HG02588 (cell line): ENCODE measurements around the gene FEM1C.

ENCODE experiments used
- ATAC-seq: cut with Tn5 transposase; IDR thresholded peaks from one replicate; pipeline ENCODE4 v1.9.1; 2021; ENCODE audit warnings: mild to moderate bottlenecking, moderate library complexity; ENCODE audit not compliant: unreplicated experiment

FEM1C gene

GRCh38 chr5:115524199-115524847 is 20.3 kb downstream of the FEM1C start:
- ATAC-seq: no peak

DNA sequence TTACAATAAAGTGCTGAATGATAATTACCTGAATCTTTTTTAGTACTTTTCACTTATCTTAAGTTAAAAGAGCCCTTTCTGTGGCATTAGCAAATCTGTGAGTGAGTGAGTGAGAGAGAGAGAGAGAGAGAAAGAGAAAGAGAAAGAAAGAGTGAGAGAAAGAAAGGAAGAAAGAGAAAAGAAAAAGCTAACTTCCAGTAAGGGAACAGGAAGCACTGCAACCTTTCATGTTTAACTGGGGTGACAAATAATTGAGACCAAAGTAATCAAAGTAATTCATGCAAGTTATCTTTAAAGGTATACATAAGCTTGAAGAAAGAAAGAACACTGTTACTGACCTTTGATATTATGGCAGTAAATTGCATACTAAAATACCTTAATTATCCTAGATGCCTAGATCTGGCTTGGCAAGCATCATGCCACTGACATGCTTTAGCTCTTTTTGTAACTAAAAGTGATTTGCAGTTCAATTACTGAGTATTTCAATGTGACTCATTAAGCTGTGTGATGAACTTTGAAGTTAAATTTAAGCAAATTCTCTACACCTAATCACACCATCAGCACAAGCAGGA is 21.7 kb downstream of the FEM1C start:
- ATAC-seq: no peak

DNA sequence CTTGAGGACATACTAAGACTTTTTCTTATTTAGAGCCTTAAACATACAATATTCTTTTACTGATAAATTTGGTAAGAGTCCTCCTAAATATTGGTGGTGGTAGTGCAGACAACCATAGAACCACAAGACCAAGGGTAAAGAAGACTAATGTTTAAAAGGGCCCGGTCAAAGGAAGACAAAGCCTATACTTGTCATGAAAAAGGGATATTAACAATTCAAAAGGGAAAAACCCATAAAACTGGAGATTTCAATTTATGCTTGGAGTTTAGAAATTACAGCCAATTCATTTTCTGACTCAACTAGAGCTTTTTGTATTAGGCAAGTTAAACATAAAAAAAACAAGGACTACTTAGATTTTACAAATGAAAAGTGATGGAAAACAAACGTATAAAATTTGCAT is 24.4 kb downstream of the FEM1C start:
- no peak for ATAC-seq

DNA sequence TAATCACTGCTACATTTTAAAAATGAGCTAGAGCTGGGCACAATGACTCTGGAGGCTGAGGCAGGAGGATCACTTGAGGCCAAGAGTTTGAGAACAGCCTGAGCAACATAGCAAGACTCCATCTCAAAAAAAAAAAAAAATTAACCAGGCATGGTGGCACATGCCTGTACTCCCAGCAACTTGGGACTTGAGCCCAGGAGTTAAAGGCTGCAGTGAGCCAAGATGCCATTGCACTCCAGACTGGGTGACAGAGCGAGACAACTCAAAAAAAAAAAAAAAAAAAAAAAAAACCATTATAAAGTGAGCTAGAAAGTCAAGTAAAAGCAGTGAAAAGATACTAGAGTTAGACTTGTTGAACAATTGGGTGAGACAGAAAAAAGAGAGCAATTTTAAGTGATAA is 28.2 kb downstream of the FEM1C start:
- ATAC-seq: no peak

DNA sequence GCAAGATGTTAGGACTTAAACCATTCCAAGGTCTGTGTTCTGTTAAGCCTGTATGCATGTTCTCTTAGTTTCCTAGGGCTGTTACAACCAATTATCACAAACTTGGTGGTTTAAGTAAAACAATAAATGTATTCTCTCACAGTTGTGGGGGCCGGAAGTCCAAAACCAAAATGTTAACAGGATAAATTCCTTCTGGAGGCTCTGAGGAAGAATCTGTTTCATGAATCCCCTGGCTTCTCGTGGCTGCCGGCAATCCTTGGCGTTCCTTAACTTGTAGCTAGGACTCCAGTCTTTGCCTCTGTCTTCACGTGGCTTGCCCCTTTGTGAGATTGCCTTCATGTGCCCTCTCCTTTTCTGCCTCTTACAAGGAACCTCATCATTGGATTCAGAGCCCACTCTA is 30.4 kb downstream of the FEM1C start:
- ATAC-seq: no peak

- no peak for ATAC-seq
Measured at GRCh38 chr5:115511632-115512031, 32.9 kb downstream of the FEM1C start.

DNA sequence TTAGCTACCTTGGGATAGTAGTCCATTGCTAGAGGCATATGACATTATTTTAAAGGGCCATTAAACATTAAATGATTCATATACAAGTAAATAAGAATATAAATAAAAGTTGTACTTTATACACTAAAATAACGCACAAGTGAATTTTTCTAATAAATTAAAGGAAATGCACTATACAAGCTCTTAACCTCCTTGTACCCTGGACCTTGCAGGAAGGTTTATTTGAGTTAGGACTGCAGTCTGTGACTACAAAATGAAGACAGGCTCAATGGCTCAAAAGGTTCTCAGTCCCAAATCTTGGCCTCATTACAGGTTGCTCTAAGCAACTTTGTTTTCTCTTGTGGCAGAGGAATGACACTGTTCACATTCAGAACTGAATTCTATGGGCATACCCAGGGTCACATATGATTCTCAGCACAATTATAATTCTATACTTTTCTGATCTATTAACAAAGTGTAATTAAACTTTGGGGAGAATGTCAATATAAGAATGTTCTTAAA is 34.4 kb downstream of the FEM1C start:
- no peak for ATAC-seq

DNA sequence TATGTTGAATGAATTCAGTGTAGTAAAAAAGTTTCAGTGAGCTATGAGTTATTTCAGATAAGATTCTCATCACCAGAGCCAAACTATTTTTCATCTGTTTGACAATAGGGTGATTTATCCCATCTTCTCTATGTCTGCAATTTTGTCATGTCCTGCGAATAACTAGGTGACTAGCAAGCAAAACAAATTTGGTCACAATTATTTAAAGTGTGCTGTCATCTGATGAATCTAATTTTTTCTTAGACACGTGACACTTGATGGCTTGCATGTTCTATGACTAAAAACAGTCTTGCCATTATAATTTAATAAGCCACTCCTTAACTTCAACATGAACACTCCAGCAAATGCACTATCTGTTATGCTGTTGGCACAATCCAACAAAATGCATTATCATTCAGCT is 35.0 kb downstream of the FEM1C start:
- no peak for ATAC-seq

- ATAC-seq: no peak
Measured at GRCh38 chr5:115507681-115508080, 36.9 kb downstream of the FEM1C start.

DNA sequence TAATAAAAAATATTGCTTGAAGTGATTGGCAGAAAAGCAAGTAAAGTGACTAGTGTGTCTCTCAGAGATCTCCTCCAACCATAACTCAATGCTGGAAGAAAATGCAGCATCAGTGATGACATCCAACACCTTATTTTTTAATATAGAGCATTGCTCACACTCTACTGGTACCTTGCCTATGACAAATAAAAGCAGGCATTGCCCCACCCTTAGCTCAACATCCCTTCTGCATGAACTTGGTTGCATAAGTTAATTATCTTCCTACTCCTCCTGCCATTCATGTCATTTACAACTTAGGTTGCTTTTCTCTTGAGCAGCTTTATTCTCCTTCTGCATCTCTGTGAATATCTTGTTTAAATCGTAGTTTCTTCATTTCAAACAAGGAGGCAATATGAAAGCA is 41.2 kb downstream of the FEM1C start:
- ATAC-seq: no peak

GRCh38 chr5:115501464-115502210 is 42.9 kb downstream of the FEM1C start:
- no peak for ATAC-seq

DNA sequence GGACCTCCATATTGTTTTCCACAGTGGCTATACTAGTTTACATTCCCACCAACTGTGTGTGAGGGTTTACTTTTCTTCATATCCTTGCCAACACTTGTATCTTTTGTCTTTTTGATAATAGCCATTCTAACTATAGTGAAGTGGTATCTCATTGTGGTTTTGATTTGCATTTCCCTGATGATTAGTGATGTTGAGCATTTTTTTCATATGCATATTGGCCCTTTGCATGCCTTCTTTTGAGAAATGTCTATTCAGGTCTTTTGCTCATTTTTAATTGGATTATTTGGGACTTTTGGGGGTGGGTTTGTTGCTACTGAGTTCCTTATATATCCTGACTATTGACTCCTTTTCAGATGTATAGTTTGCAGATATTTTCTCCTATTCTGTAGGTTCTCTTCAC is 44.4 kb downstream of the FEM1C start:
- ATAC-seq: no peak

GRCh38 chr5:115496936-115497576 is 47.5 kb downstream of the FEM1C start:
- ATAC-seq: no peak

- ATAC-seq: peak; percentile 65
Measured at GRCh38 chr5:115494570-115495289, 49.8 kb downstream of the FEM1C start.

DNA sequence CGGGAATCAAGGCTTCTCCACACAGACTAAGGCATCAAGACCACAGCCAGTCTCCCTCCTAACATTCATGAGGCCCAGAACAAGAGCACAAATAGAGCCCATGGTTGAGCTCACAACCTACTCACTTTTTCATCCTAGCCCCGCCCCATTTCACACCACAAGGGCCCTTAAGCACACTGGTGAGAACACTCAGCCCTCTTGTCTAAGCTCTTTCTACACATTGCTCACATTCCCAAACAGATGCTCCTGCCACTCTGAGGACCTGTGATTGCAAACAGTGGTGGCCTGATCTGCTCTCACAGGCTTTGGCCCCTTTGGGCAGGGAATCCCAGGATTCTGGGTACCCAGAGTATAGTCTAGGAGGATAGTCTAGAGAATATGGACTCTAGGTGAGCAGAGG is 54.0 kb downstream of the FEM1C start:
- ATAC-seq: no peak

- no peak for ATAC-seq
Measured at GRCh38 chr5:115489733-115490132, 54.8 kb downstream of the FEM1C start.

DNA sequence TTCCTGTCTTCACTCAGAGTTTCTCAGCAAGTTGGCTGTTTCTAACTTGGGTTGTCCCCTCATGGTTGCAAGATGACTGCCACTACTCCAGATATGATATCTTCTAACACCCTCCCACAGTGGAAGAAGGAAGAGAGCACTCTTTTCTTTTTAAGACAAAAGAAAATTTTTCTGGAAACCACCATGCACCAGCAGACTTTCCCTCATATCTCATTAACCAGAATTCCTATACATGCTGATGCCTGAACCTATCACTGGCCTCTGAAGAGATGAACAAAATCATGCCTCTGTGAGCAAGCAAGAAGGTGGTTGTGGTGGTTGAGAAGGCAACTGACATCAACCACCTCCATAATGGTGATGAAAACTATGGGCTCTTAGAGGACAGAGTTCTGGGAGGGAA is 56.8 kb downstream of the FEM1C start:
- ATAC-seq: peak; percentile 76

- ATAC-seq: peak; percentile 4
Measured at GRCh38 chr5:115487168-115487567, 57.4 kb downstream of the FEM1C start.

DNA sequence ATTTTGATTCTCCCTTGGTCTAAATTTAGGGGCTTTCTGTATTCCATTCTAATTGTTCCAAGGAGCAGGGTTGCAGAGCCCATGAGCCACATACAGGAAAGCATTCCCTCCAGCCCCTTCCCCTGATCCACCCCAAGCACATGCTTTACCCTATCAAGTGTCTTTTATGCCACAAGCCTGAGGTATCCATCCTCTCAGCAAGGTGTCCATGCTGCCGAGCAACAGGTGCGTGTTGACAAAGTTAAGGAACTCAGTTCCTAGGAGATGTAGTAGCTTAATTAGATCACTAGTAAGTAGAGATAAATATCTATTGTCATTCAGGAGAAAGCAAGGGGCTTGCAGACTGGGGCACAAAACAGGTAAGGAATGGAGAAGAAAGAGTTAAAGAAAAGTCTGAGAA is 57.8 kb downstream of the FEM1C start:
- ATAC-seq: no peak

DNA sequence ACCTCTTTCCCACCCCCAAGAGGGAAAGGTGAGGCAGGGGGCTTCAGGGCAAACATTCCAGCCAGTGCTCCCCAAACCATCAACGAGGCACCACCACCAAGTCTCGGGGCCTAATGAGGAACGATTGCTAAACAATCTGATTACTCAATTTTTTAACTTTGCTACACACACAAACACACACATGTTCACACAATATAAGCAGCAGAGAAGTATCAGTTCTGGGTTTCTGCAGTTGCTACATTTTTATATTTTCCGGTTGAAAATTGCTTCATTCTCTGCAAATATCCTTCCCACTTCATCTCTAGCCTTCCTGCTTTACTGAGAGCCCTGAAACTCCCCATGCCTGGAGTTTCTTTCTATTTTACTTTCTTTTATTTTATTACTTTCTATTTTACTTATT is 60.2 kb downstream of the FEM1C start:
- ATAC-seq: no peak

- ATAC-seq: no peak
Measured at GRCh38 chr5:115480900-115481299, 63.7 kb downstream of the FEM1C start.
